Neural cell (in vitro differentiated cells): Measurements from ENCODE around the gene TMEM59.

Experiments used
- EZH2 ChIP-seq: fragments of 200-600, 300-800 bp; shearing (Covaris generic), sonication (generic); IDR thresholded peaks from 2 replicates; pipeline ENCODE4 v1.6.1; 2014; ENCODE audit warnings: antibody characterized with exemption, low read length, borderline replicate concordance, mild to moderate bottlenecking; ENCODE audit not compliant: insufficient read depth, poor library complexity, severe bottlenecking
- POLR2AphosphoS5 ChIP-seq: IDR thresholded peaks from 2 replicates; pipeline ENCODE4 v1.6.1; 2012
- RAD21 ChIP-seq: fragments of 450-650 bp; conservative IDR thresholded peaks from 2 replicates; pipeline ENCODE4 v1.6.1; 2014; ENCODE audit warnings: antibody characterized with exemption, mild to moderate bottlenecking, moderate library complexity
- SMC3 ChIP-seq: fragments of 450-650 bp; conservative IDR thresholded peaks from 2 replicates; pipeline ENCODE4 v1.6.1; 2014; ENCODE audit warnings: antibody characterized with exemption, mild to moderate bottlenecking, moderate library complexity; ENCODE audit not compliant: poor library complexity
- TAF1 ChIP-seq: IDR thresholded peaks from 2 replicates; pipeline ENCODE4 v1.6.1; 2012; ENCODE audit warnings: low read depth
- TF ChIP-seq, protein P1 (sequence below): fragments of 450-650 bp; IDR thresholded peaks from 2 replicates; pipeline ENCODE4 v1.5.1; 2014; ENCODE audit warnings: antibody characterized with exemption, mild to moderate bottlenecking, moderate library complexity; ENCODE audit not compliant: poor library complexity, severe bottlenecking
- TF ChIP-seq, protein P2 (sequence below): IDR thresholded peaks from 2 replicates; pipeline ENCODE4 v1.6.1; 2012; ENCODE audit warnings: borderline replicate concordance

DNA sequence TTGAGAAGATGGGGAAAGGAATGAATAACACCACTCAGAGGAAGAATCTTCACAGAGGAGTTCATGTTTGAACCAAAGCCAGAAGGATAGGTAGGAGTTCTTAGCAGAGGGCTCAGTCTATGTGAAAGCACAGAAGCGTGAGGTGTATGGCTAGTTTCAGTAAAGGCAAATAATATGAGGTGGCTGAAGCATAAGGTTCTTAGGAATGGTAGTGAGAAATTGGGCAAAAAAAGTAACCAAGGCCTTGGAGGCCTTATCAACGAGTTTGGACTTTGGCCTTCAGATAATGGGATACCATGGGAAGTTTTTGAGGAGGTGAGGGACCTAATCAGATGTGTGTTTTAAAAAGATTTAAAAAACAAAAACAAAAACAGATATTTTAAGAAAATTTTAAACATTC lies 47.5 kb upstream of the TMEM59 start:
- TF ChIP-seq, protein P1, sequence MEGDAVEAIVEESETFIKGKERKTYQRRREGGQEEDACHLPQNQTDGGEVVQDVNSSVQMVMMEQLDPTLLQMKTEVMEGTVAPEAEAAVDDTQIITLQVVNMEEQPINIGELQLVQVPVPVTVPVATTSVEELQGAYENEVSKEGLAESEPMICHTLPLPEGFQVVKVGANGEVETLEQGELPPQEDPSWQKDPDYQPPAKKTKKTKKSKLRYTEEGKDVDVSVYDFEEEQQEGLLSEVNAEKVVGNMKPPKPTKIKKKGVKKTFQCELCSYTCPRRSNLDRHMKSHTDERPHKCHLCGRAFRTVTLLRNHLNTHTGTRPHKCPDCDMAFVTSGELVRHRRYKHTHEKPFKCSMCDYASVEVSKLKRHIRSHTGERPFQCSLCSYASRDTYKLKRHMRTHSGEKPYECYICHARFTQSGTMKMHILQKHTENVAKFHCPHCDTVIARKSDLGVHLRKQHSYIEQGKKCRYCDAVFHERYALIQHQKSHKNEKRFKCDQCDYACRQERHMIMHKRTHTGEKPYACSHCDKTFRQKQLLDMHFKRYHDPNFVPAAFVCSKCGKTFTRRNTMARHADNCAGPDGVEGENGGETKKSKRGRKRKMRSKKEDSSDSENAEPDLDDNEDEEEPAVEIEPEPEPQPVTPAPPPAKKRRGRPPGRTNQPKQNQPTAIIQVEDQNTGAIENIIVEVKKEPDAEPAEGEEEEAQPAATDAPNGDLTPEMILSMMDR, result no peak
- no peak for TF ChIP-seq EZH2
- no peak for TF ChIP-seq TAF1
- no peak for TF ChIP-seq POLR2AphosphoS5
- TF ChIP-seq SMC3, result no peak
- TF ChIP-seq, protein P2, sequence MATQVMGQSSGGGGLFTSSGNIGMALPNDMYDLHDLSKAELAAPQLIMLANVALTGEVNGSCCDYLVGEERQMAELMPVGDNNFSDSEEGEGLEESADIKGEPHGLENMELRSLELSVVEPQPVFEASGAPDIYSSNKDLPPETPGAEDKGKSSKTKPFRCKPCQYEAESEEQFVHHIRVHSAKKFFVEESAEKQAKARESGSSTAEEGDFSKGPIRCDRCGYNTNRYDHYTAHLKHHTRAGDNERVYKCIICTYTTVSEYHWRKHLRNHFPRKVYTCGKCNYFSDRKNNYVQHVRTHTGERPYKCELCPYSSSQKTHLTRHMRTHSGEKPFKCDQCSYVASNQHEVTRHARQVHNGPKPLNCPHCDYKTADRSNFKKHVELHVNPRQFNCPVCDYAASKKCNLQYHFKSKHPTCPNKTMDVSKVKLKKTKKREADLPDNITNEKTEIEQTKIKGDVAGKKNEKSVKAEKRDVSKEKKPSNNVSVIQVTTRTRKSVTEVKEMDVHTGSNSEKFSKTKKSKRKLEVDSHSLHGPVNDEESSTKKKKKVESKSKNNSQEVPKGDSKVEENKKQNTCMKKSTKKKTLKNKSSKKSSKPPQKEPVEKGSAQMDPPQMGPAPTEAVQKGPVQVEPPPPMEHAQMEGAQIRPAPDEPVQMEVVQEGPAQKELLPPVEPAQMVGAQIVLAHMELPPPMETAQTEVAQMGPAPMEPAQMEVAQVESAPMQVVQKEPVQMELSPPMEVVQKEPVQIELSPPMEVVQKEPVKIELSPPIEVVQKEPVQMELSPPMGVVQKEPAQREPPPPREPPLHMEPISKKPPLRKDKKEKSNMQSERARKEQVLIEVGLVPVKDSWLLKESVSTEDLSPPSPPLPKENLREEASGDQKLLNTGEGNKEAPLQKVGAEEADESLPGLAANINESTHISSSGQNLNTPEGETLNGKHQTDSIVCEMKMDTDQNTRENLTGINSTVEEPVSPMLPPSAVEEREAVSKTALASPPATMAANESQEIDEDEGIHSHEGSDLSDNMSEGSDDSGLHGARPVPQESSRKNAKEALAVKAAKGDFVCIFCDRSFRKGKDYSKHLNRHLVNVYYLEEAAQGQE, result no peak
- TF ChIP-seq RAD21, result no peak
